ENCODE results near the gene FAM171A1.

The FAM171A1 gene

DNA sequence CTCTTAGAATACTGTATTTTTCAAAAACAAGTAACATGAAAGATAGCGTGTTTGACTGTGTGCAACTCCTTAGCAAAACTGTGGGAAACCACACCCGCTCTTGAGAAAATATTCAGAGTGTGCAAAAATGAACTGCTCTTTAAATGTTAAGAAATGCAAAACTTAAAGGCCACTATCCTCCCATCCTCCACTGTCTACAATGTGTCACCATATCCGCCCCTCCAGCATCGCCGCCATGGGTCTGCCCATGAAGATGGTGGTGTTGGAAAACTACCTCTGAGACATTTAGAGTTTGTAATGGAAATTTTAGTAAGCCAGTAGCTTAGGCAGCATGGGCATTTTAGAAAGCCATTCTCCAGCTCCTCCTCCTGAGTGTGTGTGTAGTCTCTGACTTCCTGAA lies 182.5 kb downstream of the FAM171A1 start:
- H3K4me3 ChIP-seq (ENCODE audit: control insufficient read depth, low read depth, low read length), result no peak overlapping the region
- TF ChIP-seq, protein P1, sequence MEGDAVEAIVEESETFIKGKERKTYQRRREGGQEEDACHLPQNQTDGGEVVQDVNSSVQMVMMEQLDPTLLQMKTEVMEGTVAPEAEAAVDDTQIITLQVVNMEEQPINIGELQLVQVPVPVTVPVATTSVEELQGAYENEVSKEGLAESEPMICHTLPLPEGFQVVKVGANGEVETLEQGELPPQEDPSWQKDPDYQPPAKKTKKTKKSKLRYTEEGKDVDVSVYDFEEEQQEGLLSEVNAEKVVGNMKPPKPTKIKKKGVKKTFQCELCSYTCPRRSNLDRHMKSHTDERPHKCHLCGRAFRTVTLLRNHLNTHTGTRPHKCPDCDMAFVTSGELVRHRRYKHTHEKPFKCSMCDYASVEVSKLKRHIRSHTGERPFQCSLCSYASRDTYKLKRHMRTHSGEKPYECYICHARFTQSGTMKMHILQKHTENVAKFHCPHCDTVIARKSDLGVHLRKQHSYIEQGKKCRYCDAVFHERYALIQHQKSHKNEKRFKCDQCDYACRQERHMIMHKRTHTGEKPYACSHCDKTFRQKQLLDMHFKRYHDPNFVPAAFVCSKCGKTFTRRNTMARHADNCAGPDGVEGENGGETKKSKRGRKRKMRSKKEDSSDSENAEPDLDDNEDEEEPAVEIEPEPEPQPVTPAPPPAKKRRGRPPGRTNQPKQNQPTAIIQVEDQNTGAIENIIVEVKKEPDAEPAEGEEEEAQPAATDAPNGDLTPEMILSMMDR (IDR thresholded peaks at IDR 0.05; ENCODE audit: control insufficient read depth, insufficient read depth, low read depth, low read length, missing control alignments), result no peak
- DNase-seq (ENCODE audit: low read depth), result no peak

DNA sequence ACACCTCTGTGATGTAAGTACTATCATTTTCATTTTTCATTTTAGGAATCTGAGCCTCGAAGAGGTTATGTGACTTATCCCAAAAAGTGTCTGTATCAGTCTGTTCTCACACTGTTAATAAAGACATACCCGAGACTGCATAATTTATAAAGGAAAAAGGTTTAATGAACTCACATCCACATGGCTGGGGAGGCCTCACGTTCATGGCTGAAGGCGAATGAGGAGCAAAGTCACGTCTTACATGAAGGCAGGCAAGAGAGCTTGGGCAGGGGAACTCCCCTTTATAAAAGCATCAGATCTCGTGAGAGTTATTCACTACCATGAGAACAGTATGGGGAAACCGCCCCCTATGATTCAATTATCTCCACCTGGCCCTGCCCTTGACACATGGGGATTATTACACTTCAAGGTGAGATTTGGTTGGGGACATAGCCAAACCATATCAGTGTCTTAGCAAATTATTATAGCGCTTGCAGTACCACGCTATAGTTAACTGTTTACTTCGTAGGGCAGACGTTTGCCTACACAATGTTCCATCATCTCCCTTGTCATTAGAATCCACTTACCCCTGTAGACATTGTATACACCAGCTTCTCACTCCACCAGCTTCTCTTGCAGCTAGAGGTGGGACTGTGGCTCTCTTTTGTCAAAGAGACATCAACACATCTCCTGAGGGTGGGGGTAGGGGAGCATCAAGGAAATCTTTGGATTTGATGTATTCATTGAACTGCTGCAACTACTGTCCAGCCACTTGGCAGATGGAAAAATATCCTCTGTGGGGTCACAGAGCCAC lies 187.2 kb downstream of the FAM171A1 start:
- TF ChIP-seq, protein P1 (IDR thresholded peaks at IDR 0.05; ENCODE audit: control insufficient read depth, insufficient read depth, low read depth, low read length, missing control alignments), result no peak
- peak overlapping the region; percentile 21 for H3K4me3 ChIP-seq (ENCODE audit: control insufficient read depth, low read depth, low read length)
- no peak for DNase-seq (ENCODE audit: low read depth)

DNA sequence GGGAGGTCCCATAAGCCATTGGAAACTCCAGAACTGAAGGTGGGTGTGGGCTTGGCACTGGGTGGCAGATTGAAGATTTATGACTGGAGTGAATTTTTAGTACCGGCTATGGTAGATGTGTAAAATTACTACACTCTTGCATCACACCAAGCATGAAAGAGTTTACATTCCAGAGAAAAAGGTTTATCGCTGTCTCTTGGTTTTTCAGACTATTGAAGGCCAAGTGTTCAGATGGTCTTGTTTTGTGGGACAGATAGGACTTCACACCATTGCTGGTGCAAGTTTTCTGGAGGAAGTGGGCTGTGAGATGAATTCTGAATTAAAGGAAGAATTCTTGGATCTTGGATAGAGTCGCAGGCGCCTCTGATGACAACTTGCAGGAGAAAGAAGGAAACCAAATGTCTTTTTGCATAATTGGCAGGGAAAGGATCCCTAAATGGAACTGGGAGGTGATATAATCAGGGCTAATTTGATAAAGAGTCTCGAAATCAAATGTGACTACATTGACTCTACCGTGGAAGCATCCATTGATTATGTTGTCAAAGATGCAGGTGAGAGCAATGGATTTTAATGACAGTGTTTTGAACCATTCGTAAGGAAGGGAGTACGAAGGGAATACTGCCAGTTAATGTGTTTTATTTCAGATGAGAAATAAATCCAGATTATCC lies 188.4 kb downstream of the FAM171A1 start:
- DNase-seq (ENCODE audit: low read depth), result peak; percentile 62
- TF ChIP-seq, protein P1 (IDR thresholded peaks at IDR 0.05; ENCODE audit: control insufficient read depth, insufficient read depth, low read depth, low read length, missing control alignments), result no peak
- H3K4me3 ChIP-seq (ENCODE audit: control insufficient read depth, low read depth, low read length), result peak overlapping the region; percentile 21

DNA sequence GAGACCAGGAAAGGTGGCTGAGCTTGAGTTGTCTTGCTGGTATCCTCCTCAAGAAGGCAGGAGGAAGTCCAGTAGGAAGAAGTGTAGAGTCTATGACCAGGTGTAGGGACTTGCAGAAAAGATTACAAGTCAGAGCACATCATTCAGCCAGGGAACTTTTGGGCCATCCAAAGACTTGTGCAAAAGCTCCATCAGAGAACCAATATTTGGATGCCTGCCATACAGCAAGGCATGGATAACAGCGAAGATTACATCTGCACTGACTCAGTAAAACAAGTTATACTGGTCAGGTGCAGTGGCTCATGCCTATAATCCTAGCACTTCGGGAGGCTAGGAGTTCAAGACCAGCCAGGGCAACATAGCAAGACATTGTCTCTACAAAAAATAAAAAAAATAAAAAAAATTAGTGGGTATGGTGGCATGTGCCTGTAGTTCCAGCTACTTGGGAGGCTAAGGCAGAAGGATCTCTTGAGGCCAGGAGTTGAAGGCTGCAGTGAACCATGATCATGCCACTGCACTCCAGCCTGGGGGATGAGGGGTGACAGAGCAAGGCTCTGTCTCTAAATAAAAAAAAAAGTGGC lies 189.4 kb downstream of the FAM171A1 start:
- TF ChIP-seq, protein P1 (IDR thresholded peaks at IDR 0.05; ENCODE audit: control insufficient read depth, insufficient read depth, low read depth, low read length, missing control alignments), result no peak
- DNase-seq (ENCODE audit: low read depth), result no peak
- H3K4me3 ChIP-seq (ENCODE audit: control insufficient read depth, low read depth, low read length), result no peak overlapping the region

DNA sequence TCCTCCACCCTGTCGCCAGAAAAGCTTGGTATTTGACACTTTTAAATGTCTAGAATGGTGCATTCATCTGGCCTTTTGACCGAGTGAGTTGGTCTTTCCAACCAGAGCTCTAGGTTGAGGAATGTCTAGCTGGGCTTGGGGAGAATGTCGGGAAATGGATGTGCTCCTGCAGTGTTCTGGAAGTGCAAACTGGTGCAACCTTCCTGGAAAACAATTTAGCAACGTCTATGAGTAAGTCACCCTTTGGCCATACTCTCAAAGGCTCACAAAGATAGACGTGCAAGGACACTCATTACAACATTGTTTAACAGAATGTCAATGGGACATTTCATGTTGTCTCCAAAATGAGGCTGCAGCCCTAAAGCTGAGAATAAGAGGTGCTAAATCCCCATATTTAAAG lies 190.4 kb downstream of the FAM171A1 start:
- H3K4me3 ChIP-seq (ENCODE audit: control insufficient read depth, low read depth, low read length), result no peak overlapping the region
- TF ChIP-seq, protein P1 (IDR thresholded peaks at IDR 0.05; ENCODE audit: control insufficient read depth, insufficient read depth, low read depth, low read length, missing control alignments), result no peak

DNA sequence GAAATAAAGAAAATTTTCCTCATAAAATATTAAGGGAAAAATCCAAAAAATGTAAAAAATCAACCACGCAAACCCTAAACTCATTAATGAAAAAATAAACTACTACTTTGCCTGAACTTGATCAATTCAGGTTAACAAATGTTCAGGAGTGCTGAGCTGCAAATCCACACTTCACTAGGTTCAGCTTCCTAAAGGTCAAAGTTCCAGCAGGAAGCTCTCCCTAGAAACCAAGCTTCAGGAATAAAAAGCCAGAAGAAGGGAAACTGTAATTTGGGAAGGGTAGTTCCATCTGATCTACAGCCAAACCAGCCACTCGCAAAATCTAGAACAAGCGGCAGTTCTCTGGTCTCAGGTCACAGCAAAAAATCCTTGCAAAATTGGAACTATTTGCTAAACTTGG lies 194.8 kb downstream of the FAM171A1 start:
- TF ChIP-seq, protein P1 (IDR thresholded peaks at IDR 0.05; ENCODE audit: control insufficient read depth, insufficient read depth, low read depth, low read length, missing control alignments), result no peak
- no peak overlapping the region for H3K4me3 ChIP-seq (ENCODE audit: control insufficient read depth, low read depth, low read length)
- no peak for DNase-seq (ENCODE audit: low read depth)

More for the DNA sequence above, 190.4 kb downstream of the FAM171A1 start:
- DNase-seq (ENCODE audit: low read depth), result peak; percentile 64
